Spleen (tissue), 7 donors: Measurements from ENCODE around the gene SPATA46.

Source experiments
- CTCF ChIP-seq, 11 experiments: fragments of 200-600 bp in 7 of 11; fragments of 450-650 bp in 4 of 11; sonication (generic) in 4 of 11; IDR thresholded peaks in 8 of 11; conservative IDR thresholded peaks in 3 of 11; 1 replicate in 7 of 11; 2 replicates in 4 of 11; pipeline versions ENCODE4 v1.4.0 to v1.8.0; 2016 to 2021; ENCODE audit warnings: antibody characterized with exemption in 11 of 11, inconsistent platforms in 4 of 11, mild to moderate bottlenecking in 1 of 11
- POLR2A ChIP-seq, 3 donors: fragments of 450-650 bp; IDR thresholded peaks; one replicate each; pipeline ENCODE4 v1.5.1; 2017; ENCODE audit warnings: antibody characterized with exemption in 3 of 3, mild to moderate bottlenecking in 1 of 3
- donor health status: DM: no; HTN: no; CAD: no; lungs with moderate emphysema.
- donor health status: DM: no; HTN: no; CAD: no.
- donor health status: DM: no; HTN: no; CAD: no.

- no peak for TF ChIP-seq CTCF (IDR thresholded peaks at IDR 0.05 in 8 of 11, conservative IDR thresholded peaks at IDR 0.05 in 3 of 11)
- no peak for TF ChIP-seq POLR2A (IDR thresholded peaks at IDR 0.05)
Measured at GRCh38 chr1:162343470-162343869, 33.2 kb downstream of the SPATA46 start.
